Measurements from ENCODE around the gene PTGER3. TPM values are rescaled to one million over a fixed set of nuclear protein-coding genes. Genes with fewer than 3 reads are reported as not detected.

Gene PTGER3
- total and polyA plus RNA-seq, 2 donors (not counting 1 experiment from before 2014, with no cell fraction given), result 0.89 to 1.5 TPM

- H3K9me3 ChIP-seq (ENCODE audit: control insufficient read depth, insufficient read depth, low read depth, low read length), result no peaks in the 10 kb centered on the region
- TF ChIP-seq EZH2 (IDR thresholded peaks at IDR 0.05; ENCODE audit: low read length, missing control alignments) (no peak), CTCF (conservative IDR thresholded peaks at IDR 0.05 in 1 of 2, IDR thresholded peaks at IDR 0.05 in 1 of 2; ENCODE audit: low read depth in 1 of 2, low read length in 2 of 2) (no peak)
- H3K36me3 ChIP-seq (ENCODE audit: control insufficient read depth, insufficient read depth, low read length), result no peaks in the 10 kb centered on the region
- H3K27ac ChIP-seq (ENCODE audit: insufficient read depth, low read length), result no peak overlapping the region
- no peak overlapping the region for H2AFZ ChIP-seq (ENCODE audit: low read length)
- H3K4me1 ChIP-seq (ENCODE audit: control insufficient read depth, extremely low read depth, insufficient read depth, low read length), result no peaks in the 10 kb centered on the region
- no peak for DNase-seq (ENCODE audit: low read depth in 2 of 2)
- H3K79me2 ChIP-seq (ENCODE audit: control insufficient read depth, insufficient read depth, low read length), result no peaks in the 10 kb centered on the region
- no peak overlapping the region for H3K4me3 ChIP-seq (replicated peaks in 1 of 4; ENCODE audit: control extremely low read depth in 1 of 4, insufficient read depth in 1 of 4, low read depth in 3 of 4, low read length in 4 of 4)
- H3K4me2 ChIP-seq (ENCODE audit: extremely low read depth, insufficient read depth, low read length), result no peak overlapping the region
- no peak overlapping the region for H3K9ac ChIP-seq (ENCODE audit: insufficient read depth, low read length)
- no peaks in the 10 kb centered on the region for H4K20me1 ChIP-seq (ENCODE audit: control insufficient read depth, extremely low read depth, insufficient read depth, low read length)
- H3K27me3 ChIP-seq (ENCODE audit: control insufficient read depth, insufficient read depth, low read length), result no peaks in the 10 kb centered on the region
Measured at GRCh38 chr1:70977575-70977974, 70.0 kb downstream of the PTGER3 start.

- Histone ChIP-seq H3K79me2 (ENCODE audit: control insufficient read depth, insufficient read depth, low read length) (no peaks in the 10 kb centered on the region), H3K4me1 (ENCODE audit: control insufficient read depth, extremely low read depth, insufficient read depth, low read length) (no peaks in the 10 kb centered on the region)
Measured at GRCh38 chr1:70977041-70977440, 70.6 kb downstream of the PTGER3 start.

GRCh38 chr1:70973754-70974153 is 73.9 kb downstream of the PTGER3 start:
- no peak for DNase-seq (ENCODE audit: low read depth in 2 of 2)
- Histone ChIP-seq H3K4me1 (ENCODE audit: control insufficient read depth, extremely low read depth, insufficient read depth, low read length) (no peaks in the 10 kb centered on the region), H4K20me1 (ENCODE audit: control insufficient read depth, extremely low read depth, insufficient read depth, low read length) (no peaks in the 10 kb centered on the region), H2AFZ (ENCODE audit: low read length) (no peak overlapping the region), H3K27ac (ENCODE audit: insufficient read depth, low read length) (no peak overlapping the region), H3K36me3 (ENCODE audit: control insufficient read depth, insufficient read depth, low read length) (no peaks in the 10 kb centered on the region), H3K27me3 (ENCODE audit: control insufficient read depth, insufficient read depth, low read length) (no peaks in the 10 kb centered on the region), H3K4me3 (replicated peaks in 1 of 4; ENCODE audit: control extremely low read depth in 1 of 4, insufficient read depth in 1 of 4, low read depth in 3 of 4, low read length in 4 of 4) (no peak overlapping the region), H3K79me2 (ENCODE audit: control insufficient read depth, insufficient read depth, low read length) (no peaks in the 10 kb centered on the region), H3K9me3 (ENCODE audit: control insufficient read depth, insufficient read depth, low read depth, low read length) (no peaks in the 10 kb centered on the region), H3K9ac (ENCODE audit: insufficient read depth, low read length) (no peak overlapping the region), H3K4me2 (ENCODE audit: extremely low read depth, insufficient read depth, low read length) (no peak overlapping the region)
- TF ChIP-seq EZH2 (IDR thresholded peaks at IDR 0.05; ENCODE audit: low read length, missing control alignments), result no peak
- no peak for TF ChIP-seq CTCF (conservative IDR thresholded peaks at IDR 0.05 in 1 of 2, IDR thresholded peaks at IDR 0.05 in 1 of 2; ENCODE audit: low read depth in 1 of 2, low read length in 2 of 2)

More at GRCh38 chr1:70977041-70977440, 70.6 kb downstream of the PTGER3 start:
- Histone ChIP-seq H3K27ac (ENCODE audit: insufficient read depth, low read length) (no peak overlapping the region), H2AFZ (ENCODE audit: low read length) (no peak overlapping the region), H3K4me2 (ENCODE audit: extremely low read depth, insufficient read depth, low read length) (no peak overlapping the region), H3K36me3 (ENCODE audit: control insufficient read depth, insufficient read depth, low read length) (no peaks in the 10 kb centered on the region), H3K27me3 (ENCODE audit: control insufficient read depth, insufficient read depth, low read length) (no peaks in the 10 kb centered on the region), H3K9ac (ENCODE audit: insufficient read depth, low read length) (no peak overlapping the region), H4K20me1 (ENCODE audit: control insufficient read depth, extremely low read depth, insufficient read depth, low read length) (no peaks in the 10 kb centered on the region), H3K9me3 (ENCODE audit: control insufficient read depth, insufficient read depth, low read depth, low read length) (no peaks in the 10 kb centered on the region), H3K4me3 (replicated peaks in 1 of 4; ENCODE audit: control extremely low read depth in 1 of 4, insufficient read depth in 1 of 4, low read depth in 3 of 4, low read length in 4 of 4) (no peak overlapping the region)
- TF ChIP-seq EZH2 (IDR thresholded peaks at IDR 0.05; ENCODE audit: low read length, missing control alignments), result no peak
- TF ChIP-seq CTCF (conservative IDR thresholded peaks at IDR 0.05 in 1 of 2, IDR thresholded peaks at IDR 0.05 in 1 of 2; ENCODE audit: low read depth in 1 of 2, low read length in 2 of 2), result no peak
- no peak for DNase-seq (ENCODE audit: low read depth in 2 of 2)
